ENCODE measurements around the gene RNF115. TPM values are rescaled to one million over a fixed set of nuclear protein-coding genes. Genes with fewer than 3 reads are reported as not detected.

Gene RNF115
- total and polyA plus RNA-seq, 2 of the 13 experiments (the other 11 are each of a cell fraction or from before 2014, with no cell fraction given), result 6.0 to 10.1 TPM

- TF ChIP-seq EP300 (IDR thresholded peaks at IDR 0.05; ENCODE audit: low read depth in 2 of 2, low read length in 2 of 2) (0 out of 4 replicates have a peak, but pooled peaks of 1 of the 2 experiments have one; percentile 16), EP300 (CRISPR knock-in tag; IDR thresholded peaks at IDR 0.05; ENCODE audit: borderline replicate concordance) (no peak; the same call in 1 of the 2 replicates), CREB1 (IDR thresholded peaks at IDR 0.05) (no peak), CREB1 (CRISPR knock-in tag; IDR thresholded peaks at IDR 0.05) (no peak), ELK4 (CRISPR knock-in tag; IDR thresholded peaks at IDR 0.05; ENCODE audit: borderline replicate concordance) (no peak), ATAD3A (CRISPR knock-in tag; IDR thresholded peaks at IDR 0.05) (0 out of 2 replicates have a peak, but pooled peaks have one; percentile 28), MYC (CRISPR knock-in tag; IDR thresholded peaks at IDR 0.05; ENCODE audit: borderline replicate concordance) (peak; percentile 68; the same call in 1 of the 2 replicates), AGO2 (optimal IDR thresholded peaks at IDR 0.05; ENCODE audit: low read depth, low read length) (no peak), RARA (CRISPR knock-in tag; IDR thresholded peaks at IDR 0.05) (peak; percentile 49), RXRA (CRISPR knock-in tag; IDR thresholded peaks at IDR 0.05) (peak; percentile 73), ZNF230 (CRISPR knock-in tag; IDR thresholded peaks at IDR 0.05) (peak; percentile 89), TARDBP (CRISPR knock-in tag; IDR thresholded peaks at IDR 0.05) (peak; percentile 49; the same call in 1 of the 2 replicates), POGZ (CRISPR knock-in tag; IDR thresholded peaks at IDR 0.05) (0 out of 2 replicates have a peak, but pooled peaks have one; percentile 36), ZNF501 (CRISPR knock-in tag; IDR thresholded peaks at IDR 0.05) (peak; percentile 74), RORA (CRISPR knock-in tag; IDR thresholded peaks at IDR 0.05) (peak; percentile 23; the same call in 1 of the 2 replicates), SOX5 (CRISPR knock-in tag; IDR thresholded peaks at IDR 0.05; ENCODE audit: borderline replicate concordance) (0 out of 2 replicates have a peak, but pooled peaks have one; percentile 45), MYNN (CRISPR knock-in tag; IDR thresholded peaks at IDR 0.05; ENCODE audit: low read depth) (no peak), KLF16 (CRISPR knock-in tag; IDR thresholded peaks at IDR 0.05) (peak in 1 of 2 experiments; percentile 65; a peak in 2 of 4 replicates), ZNF567 (CRISPR knock-in tag; IDR thresholded peaks at IDR 0.05; ENCODE audit: borderline replicate concordance) (no peak)
- TF ChIP-seq, protein P1, sequence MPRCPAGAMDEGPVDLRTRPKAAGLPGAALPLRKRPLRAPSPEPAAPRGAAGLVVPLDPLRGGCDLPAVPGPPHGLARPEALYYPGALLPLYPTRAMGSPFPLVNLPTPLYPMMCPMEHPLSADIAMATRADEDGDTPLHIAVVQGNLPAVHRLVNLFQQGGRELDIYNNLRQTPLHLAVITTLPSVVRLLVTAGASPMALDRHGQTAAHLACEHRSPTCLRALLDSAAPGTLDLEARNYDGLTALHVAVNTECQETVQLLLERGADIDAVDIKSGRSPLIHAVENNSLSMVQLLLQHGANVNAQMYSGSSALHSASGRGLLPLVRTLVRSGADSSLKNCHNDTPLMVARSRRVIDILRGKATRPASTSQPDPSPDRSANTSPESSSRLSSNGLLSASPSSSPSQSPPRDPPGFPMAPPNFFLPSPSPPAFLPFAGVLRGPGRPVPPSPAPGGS (CRISPR knock-in tag; IDR thresholded peaks at IDR 0.05), result peak; percentile 92; the same call in 1 of the 2 replicates
- TF ChIP-seq, protein P2, sequence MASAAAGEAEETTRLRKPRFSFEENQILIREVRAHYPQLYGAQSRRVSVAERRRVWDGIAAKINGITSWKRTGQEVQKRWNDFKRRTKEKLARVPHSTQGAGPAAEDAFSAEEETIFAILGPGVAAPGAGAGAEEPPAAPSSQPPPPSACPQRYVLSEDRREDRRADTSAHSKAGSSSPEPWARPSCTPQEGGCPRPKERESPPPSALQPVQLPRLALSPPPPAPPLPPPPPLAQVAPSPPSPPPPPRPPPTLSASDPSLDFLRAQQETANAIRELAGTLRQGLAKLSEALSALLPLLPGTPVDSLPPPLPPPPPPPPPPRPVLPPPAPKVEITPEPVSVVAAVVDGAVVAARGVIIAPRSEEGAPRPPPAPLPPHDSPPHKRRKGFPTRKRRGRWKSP (CRISPR knock-in tag; IDR thresholded peaks at IDR 0.05), result 0 out of 2 replicates have a peak, but pooled peaks have one; percentile 43
- TF ChIP-seq, protein P3, sequence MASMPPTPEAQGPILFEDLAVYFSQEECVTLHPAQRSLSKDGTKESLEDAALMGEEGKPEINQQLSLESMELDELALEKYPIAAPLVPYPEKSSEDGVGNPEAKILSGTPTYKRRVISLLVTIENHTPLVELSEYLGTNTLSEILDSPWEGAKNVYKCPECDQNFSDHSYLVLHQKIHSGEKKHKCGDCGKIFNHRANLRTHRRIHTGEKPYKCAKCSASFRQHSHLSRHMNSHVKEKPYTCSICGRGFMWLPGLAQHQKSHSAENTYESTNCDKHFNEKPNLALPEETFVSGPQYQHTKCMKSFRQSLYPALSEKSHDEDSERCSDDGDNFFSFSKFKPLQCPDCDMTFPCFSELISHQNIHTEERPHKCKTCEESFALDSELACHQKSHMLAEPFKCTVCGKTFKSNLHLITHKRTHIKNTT (CRISPR knock-in tag; IDR thresholded peaks at IDR 0.05), result no peak
Measured at GRCh38 chr1:145714524-145715111, 109.3 kb downstream of the RNF115 start (continued).

Measured in HepG2 (cell line).